NCI-H526 (cell line): ENCODE data around the gene ACTL8.

Experiments
- DNase-seq, 2 experiments: peaks; one replicate each; lab custom pipeline; 2025; lab: John Stamatoyannopoulos, UW

The ACTL8 gene

DNA sequence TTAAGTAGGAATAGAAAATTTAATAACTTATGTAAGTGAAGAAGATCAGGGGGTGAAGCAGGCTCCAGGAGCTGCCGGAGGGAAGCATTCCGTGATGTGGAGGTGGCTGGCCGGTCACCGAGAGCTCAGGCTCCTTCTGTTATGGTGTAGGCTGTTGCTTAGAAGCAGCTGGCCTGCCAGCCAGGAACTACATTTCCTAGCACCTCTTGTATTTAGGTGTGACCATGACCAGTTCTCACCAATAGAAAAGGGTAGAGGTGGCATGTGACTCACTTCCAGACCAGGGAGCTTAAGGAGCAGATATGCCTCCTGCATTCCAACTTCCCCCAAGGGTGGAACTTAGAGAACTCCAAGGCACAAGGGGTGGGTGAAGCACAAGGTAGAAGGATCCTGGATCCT, 120.7 kb downstream of the ACTL8 start:
- DNase-seq = no peak
